Measurements from ENCODE around the gene SH2B3. TPM values are rescaled to one million over a fixed set of nuclear protein-coding genes. Genes with fewer than 3 reads are reported as not detected.
A peak's percentile ranks its signal among the peaks of the same experiment; 100 is the strongest.

SH2B3 gene
- total and polyA plus RNA-seq, 7 experiments from 2014 or later = 3.5 to 71.4 (median 19.7) TPM

GRCh38 chr12:111453071-111453989, 47.6 kb downstream of the SH2B3 start:
- H3K9me3 Mint-ChIP-seq = no peaks in the 10 kb centered on the region
- peaks cover 7 to 32% (median 16%) of the 10 kb centered on the region in 5 donors for H3K36me3 Mint-ChIP-seq

GRCh38 chr12:111454311-111454710, 48.6 kb downstream of the SH2B3 start:
- intact Hi-C loops (cut with micrococcal nuclease) = loop anchor here in 1 of 2 donors (5.0 kb wide), 1 partner anchor 358 kb away; no protein-coding TSS in a partner anchor
- Mint-ChIP-seq H3K4me3 (no peak overlapping the region), H3K36me3 (peaks cover 7 to 26% (median 16%) of the 10 kb centered on the region in 5 donors), H3K9me3 (no peaks in the 10 kb centered on the region), H3K4me1 (peaks cover 8 to 30% (median 19%) of the 10 kb centered on the region in 7 donors), H3K27ac (peak overlapping the region in 3 of 9 donors; percentile 23 to 56 (median 56)), H3K27me3 (no peaks in the 10 kb centered on the region)
- H3K9me3 ChIP-seq (ENCODE audit: control insufficient read depth in 2 of 3, low read length in 3 of 3) = no peaks in the 10 kb centered on the region
- no peaks in the 10 kb centered on the region for H3K27me3 ChIP-seq (ENCODE audit: control insufficient read depth in 2 of 2, insufficient read depth in 2 of 2, low read length in 2 of 2)
- no peak overlapping the region for H3K4me3 ChIP-seq (ENCODE audit: low read length)
- peaks cover 9 to 59% (median 20%) of the 10 kb centered on the region in 3 experiments for H3K36me3 ChIP-seq (ENCODE audit: control insufficient read depth in 2 of 3, insufficient read depth in 3 of 3, low read length in 3 of 3)
- peaks cover 6 to 16% of the 10 kb centered on the region in 2 donors for H3K4me1 ChIP-seq (ENCODE audit: control insufficient read depth in 2 of 2, insufficient read depth in 2 of 2, low read length in 2 of 2)
- ATAC-seq (no peak), DNase-seq (no peak)
- H3K27ac ChIP-seq (ENCODE audit: low read depth, low read length) = no peak overlapping the region
- ChIA-PET POLR2A (no interaction called here), CTCF (interaction anchor here (2.1 to 7.4 kb wide), 3 partner anchors 43 to 58 kb away, joined by 9 to 62 read pairs (median 49); no protein-coding TSS in a partner anchor)

More at GRCh38 chr12:111453071-111453989, 47.6 kb downstream of the SH2B3 start:
- H3K4me3 Mint-ChIP-seq = no peak overlapping the region
- no peak overlapping the region for H3K4me3 ChIP-seq (ENCODE audit: low read length)
- ATAC-seq = no peak
- ChIA-PET CTCF (interaction anchor here (2.1 to 7.4 kb wide), 3 partner anchors 42 to 57 kb away, joined by 9 to 62 read pairs (median 49); no protein-coding TSS in a partner anchor), POLR2A (no interaction called here)
- H3K27ac Mint-ChIP-seq = peak overlapping the region in 3 of 9 donors; percentile 6 to 51 (median 10)
- no peak overlapping the region for H3K27ac ChIP-seq (ENCODE audit: low read depth, low read length)
- H3K36me3 ChIP-seq (ENCODE audit: control insufficient read depth in 2 of 3, insufficient read depth in 3 of 3, low read length in 3 of 3) = peaks cover 9 to 61% (median 23%) of the 10 kb centered on the region in 3 experiments
- peaks cover 6 to 17% of the 10 kb centered on the region in 2 donors for H3K4me1 ChIP-seq (ENCODE audit: control insufficient read depth in 2 of 2, insufficient read depth in 2 of 2, low read length in 2 of 2)
- no peaks in the 10 kb centered on the region for H3K27me3 Mint-ChIP-seq
- intact Hi-C loops (cut with micrococcal nuclease) = loop anchor here in 1 of 2 donors (5.0 kb wide), 1 partner anchor 359 kb away; no protein-coding TSS in a partner anchor
- H3K4me1 Mint-ChIP-seq = peaks cover 11 to 39% (median 27%) of the 10 kb centered on the region in 7 donors
- no peak for DNase-seq
- H3K27me3 ChIP-seq (ENCODE audit: control insufficient read depth in 2 of 2, insufficient read depth in 2 of 2, low read length in 2 of 2) = no peaks in the 10 kb centered on the region
- no peaks in the 10 kb centered on the region for H3K9me3 ChIP-seq (ENCODE audit: control insufficient read depth in 2 of 3, low read length in 3 of 3)

- Histone ChIP-seq H3K4me3 (ENCODE audit: low read length) (no peak overlapping the region), H3K27ac (ENCODE audit: low read depth, low read length) (no peak overlapping the region), H3K36me3 (ENCODE audit: control insufficient read depth in 2 of 3, insufficient read depth in 3 of 3, low read length in 3 of 3) (peaks cover 9 to 53% (median 20%) of the 10 kb centered on the region in 3 experiments), H3K4me1 (ENCODE audit: control insufficient read depth in 2 of 2, insufficient read depth in 2 of 2, low read length in 2 of 2) (peaks cover 6 to 12% of the 10 kb centered on the region in 2 donors), H3K9me3 (ENCODE audit: control insufficient read depth in 2 of 3, low read length in 3 of 3) (no peaks in the 10 kb centered on the region), H3K27me3 (ENCODE audit: control insufficient read depth in 2 of 2, insufficient read depth in 2 of 2, low read length in 2 of 2) (no peaks in the 10 kb centered on the region)
- Mint-ChIP-seq H3K36me3 (peaks cover 7 to 26% (median 16%) of the 10 kb centered on the region in 5 donors), H3K27me3 (no peaks in the 10 kb centered on the region), H3K4me3 (no peak overlapping the region), H3K4me1 (peaks cover 8 to 24% (median 16%) of the 10 kb centered on the region in 7 donors), H3K9me3 (no peaks in the 10 kb centered on the region), H3K27ac (peak overlapping the region; percentile 1 to 56 (median 41))
- CTCF ChIA-PET = interaction anchor here (0.5 to 7.4 kb wide), 5 partner anchors 34 to 75 kb away, joined by 3 to 62 read pairs (median 9); no protein-coding TSS in a partner anchor
- no peak for ATAC-seq
- no peak for DNase-seq
- intact Hi-C loops (cut with micrococcal nuclease) = loop anchor here in 1 of 2 donors (5.0 kb wide), 1 partner anchor 357 kb away; no protein-coding TSS in a partner anchor
- POLR2A ChIA-PET = no interaction called here
These were observed 49.2 kb downstream of the SH2B3 start for GRCh38 chr12:111454716-111455447.

DNA sequence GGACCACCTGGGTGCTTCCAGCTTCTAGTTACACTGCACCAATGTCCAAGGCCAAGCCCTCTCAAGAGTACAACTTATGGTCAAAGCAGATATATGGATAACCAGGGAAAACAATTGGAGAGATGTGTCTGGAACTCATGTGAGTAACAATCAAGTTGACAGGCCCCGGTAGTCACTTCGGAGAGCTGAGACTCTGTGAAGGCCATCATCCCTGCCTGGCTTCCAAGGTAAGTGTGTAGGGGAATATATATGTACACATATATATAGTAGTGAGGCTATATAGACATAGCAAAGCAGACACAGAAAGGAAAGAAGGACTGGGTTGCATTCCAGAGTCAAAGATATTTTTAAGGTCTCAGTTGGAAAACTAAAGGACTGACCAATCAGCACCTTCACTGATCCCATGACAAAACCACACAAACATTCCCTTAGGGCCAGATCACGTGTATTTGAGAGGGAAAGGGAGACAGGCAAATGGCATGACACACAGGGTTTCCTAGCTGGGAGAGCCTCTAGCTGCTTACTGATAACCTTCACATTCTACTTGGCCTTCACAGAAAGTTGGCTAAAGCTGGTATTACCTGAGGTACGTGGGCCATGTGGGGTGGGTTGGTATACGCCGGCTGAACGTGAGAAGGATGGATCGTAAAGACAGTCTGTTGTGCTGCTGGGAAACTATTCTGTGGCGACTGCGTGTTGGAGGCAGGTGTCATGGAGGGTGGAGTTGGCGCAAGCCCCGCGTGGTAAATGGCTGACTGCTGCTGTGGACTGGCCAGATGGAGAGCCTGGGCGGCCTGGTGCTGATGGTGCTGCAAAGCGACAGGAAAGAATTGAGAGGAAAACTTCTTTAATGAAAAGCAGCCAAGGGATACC, 50.0 kb downstream of the SH2B3 start:
- ChIA-PET POLR2A (no interaction called here), CTCF (interaction anchor here (0.6 to 7.4 kb wide), 5 partner anchors 10 to 74 kb away, joined by 3 to 62 read pairs (median 4); no protein-coding TSS in a partner anchor)
- Histone ChIP-seq H3K27me3 (ENCODE audit: control insufficient read depth in 2 of 2, insufficient read depth in 2 of 2, low read length in 2 of 2) (no peaks in the 10 kb centered on the region), H3K4me1 (ENCODE audit: control insufficient read depth in 2 of 2, insufficient read depth in 2 of 2, low read length in 2 of 2) (peaks cover 6 to 10% of the 10 kb centered on the region in 2 donors), H3K36me3 (ENCODE audit: control insufficient read depth in 2 of 3, insufficient read depth in 3 of 3, low read length in 3 of 3) (peaks cover 9 to 48% (median 18%) of the 10 kb centered on the region in 3 experiments), H3K9me3 (ENCODE audit: control insufficient read depth in 2 of 3, low read length in 3 of 3) (no peaks in the 10 kb centered on the region), H3K27ac (ENCODE audit: low read depth, low read length) (no peak overlapping the region), H3K4me3 (ENCODE audit: low read length) (no peak overlapping the region)
- peaks cover 5 to 19% (median 12%) of the 10 kb centered on the region in 7 donors for H3K4me1 Mint-ChIP-seq
- no peaks in the 10 kb centered on the region for H3K27me3 Mint-ChIP-seq
- DNase-seq (no peak), ATAC-seq (no peak)
- peaks cover 4 to 22% (median 12%) of the 10 kb centered on the region in 5 donors for H3K36me3 Mint-ChIP-seq
- peak overlapping the region in 8 of 9 donors; percentile 1 to 53 (median 38) for H3K27ac Mint-ChIP-seq
- H3K9me3 Mint-ChIP-seq = no peaks in the 10 kb centered on the region
- H3K4me3 Mint-ChIP-seq = no peak overlapping the region
- intact Hi-C loops (cut with micrococcal nuclease) = no loop called here

GRCh38 chr12:111457071-111457470, 51.3 kb downstream of the SH2B3 start:
- Histone ChIP-seq H3K36me3 (ENCODE audit: control insufficient read depth in 2 of 3, insufficient read depth in 3 of 3, low read length in 3 of 3) (peaks cover 9 to 45% (median 9%) of the 10 kb centered on the region in 3 experiments), H3K4me3 (ENCODE audit: low read length) (no peak overlapping the region), H3K4me1 (ENCODE audit: control insufficient read depth in 2 of 2, insufficient read depth in 2 of 2, low read length in 2 of 2) (no peaks in the 10 kb centered on the region), H3K9me3 (ENCODE audit: control insufficient read depth in 2 of 3, low read length in 3 of 3) (no peaks in the 10 kb centered on the region), H3K27ac (ENCODE audit: low read depth, low read length) (no peak overlapping the region), H3K27me3 (ENCODE audit: control insufficient read depth in 2 of 2, insufficient read depth in 2 of 2, low read length in 2 of 2) (no peaks in the 10 kb centered on the region)
- intact Hi-C loops (cut with micrococcal nuclease) = no loop called here
- Mint-ChIP-seq H3K27ac (peak overlapping the region in 5 of 9 donors; percentile 16 to 50 (median 32)), H3K36me3 (peaks cover 0 to 18% (median 3%) of the 10 kb centered on the region in 5 donors), H3K4me3 (no peak overlapping the region), H3K27me3 (no peaks in the 10 kb centered on the region), H3K4me1 (peaks cover 0 to 6% (median 0%) of the 10 kb centered on the region in 7 donors), H3K9me3 (no peaks in the 10 kb centered on the region)
- DNase-seq (no peak), ATAC-seq (no peak)
- CTCF ChIA-PET = interaction anchor here (7.2 to 7.4 kb wide), 2 partner anchors 46 to 61 kb away, joined by 49 to 62 read pairs; no protein-coding TSS in a partner anchor
- POLR2A ChIA-PET = interaction anchor here (1.4 kb wide), 1 partner anchor 61 kb away, joined by 6 read pairs; no protein-coding TSS in a partner anchor
